ENCODE data around the gene HSD3B7.

The HSD3B7 gene

GRCh38 chr16:30983898-30984610 lies 953 bp upstream of the HSD3B7 start:
- DNase-seq: no peak

- DNase-seq: peak; percentile 15
These were observed 558 bp downstream of the HSD3B7 start for GRCh38 chr16:30985401-30986128.

DNA sequence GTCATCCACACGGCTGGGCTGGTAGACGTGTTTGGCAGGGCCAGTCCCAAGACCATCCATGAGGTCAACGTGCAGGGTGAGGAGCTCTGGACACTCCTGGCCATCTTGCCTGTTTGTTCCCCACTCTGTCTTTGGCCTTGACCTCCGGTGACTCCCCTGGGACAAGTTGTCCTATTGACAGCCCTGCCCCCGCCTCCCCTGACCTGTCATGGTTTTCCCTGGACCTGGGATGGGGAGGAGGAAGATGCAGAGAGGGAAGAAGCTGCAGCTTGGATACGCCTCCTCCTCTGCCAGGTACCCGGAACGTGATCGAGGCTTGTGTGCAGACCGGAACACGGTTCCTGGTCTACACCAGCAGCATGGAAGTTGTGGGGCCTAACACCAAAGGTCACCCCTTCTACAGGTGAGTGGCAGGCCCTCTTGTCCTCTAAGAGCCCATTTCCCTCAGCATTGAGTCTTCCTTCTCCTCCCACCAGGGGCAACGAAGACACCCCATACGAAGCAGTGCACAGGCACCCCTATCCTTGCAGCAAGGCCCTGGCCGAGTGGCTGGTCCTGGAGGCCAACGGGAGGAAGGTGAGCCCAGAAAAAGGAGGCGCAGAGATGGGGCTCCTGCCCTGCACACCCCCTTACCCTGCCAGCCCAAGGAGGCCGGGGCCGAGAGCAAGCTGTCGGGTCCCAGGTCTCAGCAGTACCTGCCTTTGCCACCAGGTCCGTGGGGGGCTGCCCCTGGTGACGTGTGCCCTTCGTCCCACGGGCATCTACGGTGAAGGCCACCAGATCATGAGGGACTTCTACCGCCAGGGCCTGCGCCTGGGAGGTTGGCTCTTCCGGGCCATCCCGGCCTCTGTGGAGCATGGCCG lies 1.4 kb downstream of the HSD3B7 start:
- DNase-seq: no peak

DNA sequence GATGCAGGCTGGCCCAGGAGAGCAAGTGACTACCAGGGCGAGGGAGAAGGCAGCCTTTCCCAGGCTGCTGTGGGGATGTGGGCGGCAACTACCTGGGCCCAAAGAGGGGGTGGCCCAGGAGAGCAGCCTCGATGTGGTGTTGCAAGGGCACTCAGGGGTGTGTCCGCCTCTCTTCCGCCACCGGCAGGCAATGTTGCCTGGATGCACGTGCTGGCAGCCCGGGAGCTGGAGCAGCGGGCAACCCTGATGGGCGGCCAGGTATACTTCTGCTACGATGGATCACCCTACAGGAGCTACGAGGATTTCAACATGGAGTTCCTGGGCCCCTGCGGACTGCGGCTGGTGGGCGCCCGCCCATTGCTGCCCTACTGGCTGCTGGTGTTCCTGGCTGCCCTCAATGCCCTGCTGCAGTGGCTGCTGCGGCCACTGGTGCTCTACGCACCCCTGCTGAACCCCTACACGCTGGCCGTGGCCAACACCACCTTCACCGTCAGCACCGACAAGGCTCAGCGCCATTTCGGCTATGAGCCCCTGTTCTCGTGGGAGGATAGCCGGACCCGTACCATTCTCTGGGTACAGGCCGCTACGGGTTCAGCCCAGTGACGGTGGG lies 2.7 kb downstream of the HSD3B7 start:
- DNase-seq: no peak

GRCh38 chr16:30989469-30990047 lies 4.6 kb downstream of the HSD3B7 start:
- DNase-seq: no peak

DNA sequence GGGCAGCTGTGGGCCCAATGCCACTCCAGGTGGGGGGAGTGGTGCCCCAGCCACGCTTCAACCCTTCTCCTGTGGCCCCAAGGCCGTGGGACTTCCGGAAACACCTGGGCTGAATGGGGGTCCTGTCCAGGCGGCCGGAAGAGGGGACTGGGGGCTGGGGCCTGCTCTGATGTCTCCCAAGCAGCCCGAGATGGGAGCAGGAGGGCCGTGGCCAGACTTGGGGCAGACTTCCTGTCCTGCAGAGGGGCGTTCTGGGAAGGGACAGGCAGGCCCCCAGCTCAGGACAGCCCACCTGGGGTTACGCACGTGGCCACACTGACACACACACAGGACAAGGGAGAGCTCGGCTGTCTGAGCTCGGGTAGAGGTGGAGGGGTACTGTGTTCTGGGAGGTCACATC lies 5.1 kb downstream of the HSD3B7 start:
- no peak for DNase-seq

GRCh38 chr16:30991052-30991451 lies 6.0 kb downstream of the HSD3B7 start:
- no peak for DNase-seq

GRCh38 chr16:30992276-30992780 lies 7.3 kb downstream of the HSD3B7 start:
- DNase-seq: no peak

GRCh38 chr16:30992931-30993816 lies 8.2 kb downstream of the HSD3B7 start:
- DNase-seq: no peak

DNA sequence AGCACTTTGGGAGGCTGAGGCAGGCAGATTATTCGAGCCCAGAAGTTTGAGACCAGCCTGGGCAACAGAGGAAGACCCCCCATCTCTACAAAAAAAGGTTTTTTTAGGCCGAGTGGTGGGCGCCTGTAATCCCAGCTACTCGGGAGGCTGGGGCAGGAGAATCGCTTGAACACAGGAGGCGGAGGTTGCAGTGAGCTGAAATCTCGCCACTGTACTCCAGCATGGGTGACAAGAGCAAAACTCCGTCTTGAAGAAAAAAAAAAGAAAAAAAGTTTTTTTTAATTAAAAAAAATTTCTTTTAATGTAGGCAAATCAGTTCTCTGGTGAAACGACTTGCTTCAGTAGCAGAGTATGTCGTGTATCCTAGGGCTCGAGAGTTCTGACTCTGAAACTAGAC lies 10.9 kb downstream of the HSD3B7 start:
- no peak for DNase-seq

- DNase-seq: no peak
These were observed 11.4 kb downstream of the HSD3B7 start for GRCh38 chr16:30996324-30996984.

DNA sequence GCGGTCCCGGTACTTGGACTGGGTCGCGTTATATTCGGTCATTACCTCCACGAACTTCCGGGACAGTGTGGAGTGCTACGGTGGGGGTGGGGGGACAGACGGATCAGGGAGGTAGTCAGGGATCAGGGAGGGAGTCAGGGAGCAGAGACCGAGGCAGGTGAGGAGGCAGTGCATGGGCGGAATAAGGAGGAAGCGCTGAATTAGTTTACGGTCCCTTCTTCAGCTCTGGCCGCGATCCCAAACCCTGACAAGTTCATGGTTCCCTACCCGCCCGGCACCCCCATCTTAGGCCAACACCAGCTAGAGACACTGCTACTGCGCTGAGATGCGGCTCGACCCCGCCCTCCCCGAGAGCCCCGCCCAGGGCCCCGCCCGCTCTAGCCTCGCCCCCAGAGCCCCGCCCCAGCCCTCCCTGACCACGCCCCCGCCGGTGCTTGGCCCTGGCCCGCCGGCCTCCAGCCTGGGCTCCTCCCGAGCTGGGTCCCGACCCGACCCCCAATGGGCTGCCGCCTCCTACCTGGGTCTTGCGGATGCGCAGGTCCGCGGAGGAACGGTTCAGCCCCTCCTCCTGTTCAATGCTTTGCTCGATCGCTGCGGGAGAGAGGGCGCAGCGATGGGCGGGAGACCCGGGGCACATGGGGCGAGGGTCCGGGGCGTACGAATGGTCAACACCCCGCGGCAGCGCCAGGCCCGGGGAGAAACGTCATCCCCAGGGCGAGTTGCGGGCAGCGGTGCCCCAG lies 12.1 kb downstream of the HSD3B7 start:
- peak; percentile 93 for DNase-seq

DNA sequence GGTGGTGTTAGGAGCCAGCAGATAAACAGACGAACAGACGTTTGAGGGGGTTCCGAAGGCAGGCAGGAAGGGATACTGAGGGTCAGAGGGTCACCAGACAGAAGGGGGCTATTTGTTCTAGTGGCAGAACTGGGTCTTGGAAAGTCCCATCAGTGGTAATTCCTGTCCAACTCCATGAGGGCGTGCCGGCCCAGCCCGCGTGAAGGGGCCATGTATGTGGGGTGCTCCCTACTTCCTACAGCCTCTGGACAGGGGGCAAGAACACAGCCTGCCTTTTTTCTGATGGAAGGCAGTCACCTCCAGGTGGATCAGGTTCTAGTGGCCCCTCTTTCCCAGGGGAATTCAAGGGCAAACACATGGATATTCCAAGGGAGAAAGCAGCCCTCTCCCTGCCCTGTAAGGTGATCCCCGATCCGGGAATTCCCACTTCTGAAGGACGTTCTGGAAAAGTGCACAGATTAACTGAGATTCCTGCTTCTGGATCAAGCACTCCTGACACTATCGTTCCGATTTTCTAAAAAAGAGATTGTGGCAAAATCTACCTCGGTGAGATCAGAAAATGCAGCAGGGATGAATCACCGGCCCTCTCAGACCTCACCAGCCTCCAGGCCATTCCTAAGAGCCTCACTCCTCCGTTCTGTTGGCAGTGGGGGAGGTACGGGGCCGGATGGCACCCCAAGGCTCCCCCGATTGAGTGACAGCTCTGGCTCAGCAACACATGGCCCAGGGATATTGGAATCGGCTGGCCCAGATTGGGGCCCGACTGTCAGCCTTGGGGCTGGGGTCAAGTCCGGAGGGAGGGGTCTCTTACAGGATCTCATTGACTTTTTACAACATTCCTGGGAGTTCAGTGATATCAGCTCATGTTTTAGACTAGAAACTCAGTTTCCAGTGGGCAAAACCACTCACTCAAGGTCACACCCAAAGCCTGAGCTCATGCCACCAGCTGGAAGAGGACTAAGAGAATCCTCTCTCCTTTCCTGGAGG lies 13.0 kb downstream of the HSD3B7 start:
- DNase-seq: no peak

DNA sequence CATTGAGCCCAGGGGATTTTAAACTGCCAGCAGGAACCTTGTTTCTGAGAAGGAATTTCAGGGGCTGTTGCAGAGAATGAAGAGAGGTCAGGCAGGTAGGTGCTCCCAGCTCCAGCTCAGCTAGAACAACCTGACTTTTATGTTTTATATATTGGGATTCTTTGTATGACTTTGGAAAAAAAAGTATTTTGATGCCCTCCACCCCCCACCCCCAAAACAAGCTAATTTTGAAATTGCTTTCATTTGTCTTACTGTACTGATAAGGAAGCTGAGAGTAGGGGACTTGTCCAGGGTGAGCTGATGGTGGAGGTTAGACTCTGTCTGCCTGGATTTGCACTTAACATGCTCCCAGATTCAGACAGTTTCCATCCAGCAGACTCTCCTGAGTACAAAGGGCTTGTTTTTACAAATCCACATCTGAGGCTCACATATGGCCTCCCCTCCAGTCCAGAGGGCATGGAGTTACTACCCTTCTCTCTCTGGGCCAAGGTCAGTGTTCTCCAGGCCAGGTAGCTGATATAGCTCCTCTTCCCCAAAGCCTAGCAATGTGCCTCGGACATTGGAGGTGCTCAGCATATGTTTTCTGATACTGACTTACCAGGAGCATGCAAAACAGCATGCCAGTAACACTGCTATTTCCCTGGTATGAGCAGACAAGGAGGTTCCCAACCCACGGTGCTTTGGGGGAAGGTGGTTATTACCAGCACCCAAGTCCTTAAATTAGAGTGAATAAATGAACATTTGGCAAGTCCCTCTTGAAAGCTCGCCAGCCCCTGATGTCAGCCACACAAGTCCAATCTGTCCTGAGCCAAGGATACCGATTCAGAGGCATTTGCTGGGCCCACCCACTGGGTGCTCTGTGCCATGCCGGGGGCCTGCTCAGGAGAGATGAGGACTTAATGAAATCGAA lies 14.1 kb downstream of the HSD3B7 start:
- no peak for DNase-seq

GRCh38 chr16:31000671-31001382 lies 15.8 kb downstream of the HSD3B7 start:
- no peak for DNase-seq

GRCh38 chr16:31001507-31002249 lies 16.7 kb downstream of the HSD3B7 start:
- no peak for DNase-seq
